Measurements from ENCODE around the gene TCTN1. TPM values are rescaled to one million over a fixed set of nuclear protein-coding genes. Genes with fewer than 3 reads are reported as not detected.

Gene TCTN1
- total and polyA plus RNA-seq, 2 of the 13 experiments (the other 11 are each of a cell fraction or from before 2014, with no cell fraction given), result 13.6 to 16.0 TPM

DNA sequence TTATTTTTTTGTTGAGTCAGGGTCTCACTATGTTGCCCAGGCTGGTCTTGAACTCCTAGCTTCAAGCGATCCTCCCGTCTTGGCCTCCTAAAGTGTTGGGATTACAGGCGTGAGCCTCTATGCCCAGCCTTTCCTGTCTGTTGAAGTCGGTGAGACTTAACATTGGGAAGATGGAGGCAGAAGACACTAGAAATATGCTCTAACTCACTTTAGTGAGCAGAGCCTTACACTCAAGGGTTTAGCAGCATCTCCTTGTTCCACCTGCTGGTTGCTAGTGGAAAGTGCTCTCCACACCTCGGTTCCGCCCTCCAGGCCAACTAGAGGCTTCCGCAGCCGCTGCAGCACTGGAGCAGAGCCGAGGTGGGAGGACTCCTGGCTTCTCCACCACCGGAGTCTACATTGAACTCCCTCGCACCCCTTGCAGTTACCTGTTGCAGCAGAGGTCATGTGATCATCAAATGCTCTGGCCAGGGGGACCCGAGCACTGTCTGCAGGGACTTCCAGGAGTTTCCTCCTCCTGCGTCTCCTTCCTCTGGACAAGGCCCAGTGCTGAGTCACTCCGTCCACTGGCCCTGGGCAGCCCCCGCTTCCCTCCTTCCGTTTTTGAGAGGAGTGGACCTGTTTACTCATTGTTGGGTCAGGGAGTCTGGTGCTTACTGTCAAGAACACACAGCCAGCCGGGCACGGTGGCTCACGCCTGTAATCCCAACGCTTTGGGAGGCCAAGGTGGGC lies 84.4 kb downstream of the TCTN1 start (continued):
- TF ChIP-seq, protein P1, sequence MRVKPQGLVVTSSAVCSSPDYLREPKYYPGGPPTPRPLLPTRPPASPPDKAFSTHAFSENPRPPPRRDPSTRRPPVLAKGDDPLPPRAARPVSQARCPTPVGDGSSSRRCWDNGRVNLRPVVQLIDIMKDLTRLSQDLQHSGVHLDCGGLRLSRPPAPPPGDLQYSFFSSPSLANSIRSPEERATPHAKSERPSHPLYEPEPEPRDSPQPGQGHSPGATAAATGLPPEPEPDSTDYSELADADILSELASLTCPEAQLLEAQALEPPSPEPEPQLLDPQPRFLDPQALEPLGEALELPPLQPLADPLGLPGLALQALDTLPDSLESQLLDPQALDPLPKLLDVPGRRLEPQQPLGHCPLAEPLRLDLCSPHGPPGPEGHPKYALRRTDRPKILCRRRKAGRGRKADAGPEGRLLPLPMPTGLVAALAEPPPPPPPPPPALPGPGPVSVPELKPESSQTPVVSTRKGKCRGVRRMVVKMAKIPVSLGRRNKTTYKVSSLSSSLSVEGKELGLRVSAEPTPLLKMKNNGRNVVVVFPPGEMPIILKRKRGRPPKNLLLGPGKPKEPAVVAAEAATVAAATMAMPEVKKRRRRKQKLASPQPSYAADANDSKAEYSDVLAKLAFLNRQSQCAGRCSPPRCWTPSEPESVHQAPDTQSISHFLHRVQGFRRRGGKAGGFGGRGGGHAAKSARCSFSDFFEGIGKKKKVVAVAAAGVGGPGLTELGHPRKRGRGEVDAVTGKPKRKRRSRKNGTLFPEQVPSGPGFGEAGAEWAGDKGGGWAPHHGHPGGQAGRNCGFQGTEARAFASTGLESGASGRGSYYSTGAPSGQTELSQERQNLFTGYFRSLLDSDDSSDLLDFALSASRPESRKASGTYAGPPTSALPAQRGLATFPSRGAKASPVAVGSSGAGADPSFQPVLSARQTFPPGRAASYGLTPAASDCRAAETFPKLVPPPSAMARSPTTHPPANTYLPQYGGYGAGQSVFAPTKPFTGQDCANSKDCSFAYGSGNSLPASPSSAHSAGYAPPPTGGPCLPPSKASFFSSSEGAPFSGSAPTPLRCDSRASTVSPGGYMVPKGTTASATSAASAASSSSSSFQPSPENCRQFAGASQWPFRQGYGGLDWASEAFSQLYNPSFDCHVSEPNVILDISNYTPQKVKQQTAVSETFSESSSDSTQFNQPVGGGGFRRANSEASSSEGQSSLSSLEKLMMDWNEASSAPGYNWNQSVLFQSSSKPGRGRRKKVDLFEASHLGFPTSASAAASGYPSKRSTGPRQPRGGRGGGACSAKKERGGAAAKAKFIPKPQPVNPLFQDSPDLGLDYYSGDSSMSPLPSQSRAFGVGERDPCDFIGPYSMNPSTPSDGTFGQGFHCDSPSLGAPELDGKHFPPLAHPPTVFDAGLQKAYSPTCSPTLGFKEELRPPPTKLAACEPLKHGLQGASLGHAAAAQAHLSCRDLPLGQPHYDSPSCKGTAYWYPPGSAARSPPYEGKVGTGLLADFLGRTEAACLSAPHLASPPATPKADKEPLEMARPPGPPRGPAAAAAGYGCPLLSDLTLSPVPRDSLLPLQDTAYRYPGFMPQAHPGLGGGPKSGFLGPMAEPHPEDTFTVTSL (CRISPR knock-in tag; IDR thresholded peaks at IDR 0.05; ENCODE audit: borderline replicate concordance), result 0 out of 2 replicates have a peak, but pooled peaks have one; percentile 43
- TF ChIP-seq GLI4 (CRISPR knock-in tag; IDR thresholded peaks at IDR 0.05; ENCODE audit: borderline replicate concordance) (no peak), ZFP36 (IDR thresholded peaks at IDR 0.05; ENCODE audit: borderline replicate concordance, low read depth, low read length, partially characterized antibody) (no peak), ZFP41 (CRISPR knock-in tag; IDR thresholded peaks at IDR 0.05; ENCODE audit: borderline replicate concordance) (no peak), GPN1 (CRISPR knock-in tag; IDR thresholded peaks at IDR 0.05; ENCODE audit: borderline replicate concordance) (no peak), FOXC1 (CRISPR knock-in tag; IDR thresholded peaks at IDR 0.05; ENCODE audit: borderline replicate concordance) (peak; percentile 46; the same call in 1 of the 2 replicates)
- TF ChIP-seq, protein P2, sequence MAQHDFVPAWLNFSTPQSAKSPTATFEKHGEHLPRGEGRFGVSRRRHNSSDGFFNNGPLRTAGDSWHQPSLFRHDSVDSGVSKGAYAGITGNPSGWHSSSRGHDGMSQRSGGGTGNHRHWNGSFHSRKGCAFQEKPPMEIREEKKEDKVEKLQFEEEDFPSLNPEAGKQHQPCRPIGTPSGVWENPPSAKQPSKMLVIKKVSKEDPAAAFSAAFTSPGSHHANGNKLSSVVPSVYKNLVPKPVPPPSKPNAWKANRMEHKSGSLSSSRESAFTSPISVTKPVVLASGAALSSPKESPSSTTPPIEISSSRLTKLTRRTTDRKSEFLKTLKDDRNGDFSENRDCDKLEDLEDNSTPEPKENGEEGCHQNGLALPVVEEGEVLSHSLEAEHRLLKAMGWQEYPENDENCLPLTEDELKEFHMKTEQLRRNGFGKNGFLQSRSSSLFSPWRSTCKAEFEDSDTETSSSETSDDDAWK (CRISPR knock-in tag; IDR thresholded peaks at IDR 0.05), result no peak
- TF ChIP-seq, protein P3, sequence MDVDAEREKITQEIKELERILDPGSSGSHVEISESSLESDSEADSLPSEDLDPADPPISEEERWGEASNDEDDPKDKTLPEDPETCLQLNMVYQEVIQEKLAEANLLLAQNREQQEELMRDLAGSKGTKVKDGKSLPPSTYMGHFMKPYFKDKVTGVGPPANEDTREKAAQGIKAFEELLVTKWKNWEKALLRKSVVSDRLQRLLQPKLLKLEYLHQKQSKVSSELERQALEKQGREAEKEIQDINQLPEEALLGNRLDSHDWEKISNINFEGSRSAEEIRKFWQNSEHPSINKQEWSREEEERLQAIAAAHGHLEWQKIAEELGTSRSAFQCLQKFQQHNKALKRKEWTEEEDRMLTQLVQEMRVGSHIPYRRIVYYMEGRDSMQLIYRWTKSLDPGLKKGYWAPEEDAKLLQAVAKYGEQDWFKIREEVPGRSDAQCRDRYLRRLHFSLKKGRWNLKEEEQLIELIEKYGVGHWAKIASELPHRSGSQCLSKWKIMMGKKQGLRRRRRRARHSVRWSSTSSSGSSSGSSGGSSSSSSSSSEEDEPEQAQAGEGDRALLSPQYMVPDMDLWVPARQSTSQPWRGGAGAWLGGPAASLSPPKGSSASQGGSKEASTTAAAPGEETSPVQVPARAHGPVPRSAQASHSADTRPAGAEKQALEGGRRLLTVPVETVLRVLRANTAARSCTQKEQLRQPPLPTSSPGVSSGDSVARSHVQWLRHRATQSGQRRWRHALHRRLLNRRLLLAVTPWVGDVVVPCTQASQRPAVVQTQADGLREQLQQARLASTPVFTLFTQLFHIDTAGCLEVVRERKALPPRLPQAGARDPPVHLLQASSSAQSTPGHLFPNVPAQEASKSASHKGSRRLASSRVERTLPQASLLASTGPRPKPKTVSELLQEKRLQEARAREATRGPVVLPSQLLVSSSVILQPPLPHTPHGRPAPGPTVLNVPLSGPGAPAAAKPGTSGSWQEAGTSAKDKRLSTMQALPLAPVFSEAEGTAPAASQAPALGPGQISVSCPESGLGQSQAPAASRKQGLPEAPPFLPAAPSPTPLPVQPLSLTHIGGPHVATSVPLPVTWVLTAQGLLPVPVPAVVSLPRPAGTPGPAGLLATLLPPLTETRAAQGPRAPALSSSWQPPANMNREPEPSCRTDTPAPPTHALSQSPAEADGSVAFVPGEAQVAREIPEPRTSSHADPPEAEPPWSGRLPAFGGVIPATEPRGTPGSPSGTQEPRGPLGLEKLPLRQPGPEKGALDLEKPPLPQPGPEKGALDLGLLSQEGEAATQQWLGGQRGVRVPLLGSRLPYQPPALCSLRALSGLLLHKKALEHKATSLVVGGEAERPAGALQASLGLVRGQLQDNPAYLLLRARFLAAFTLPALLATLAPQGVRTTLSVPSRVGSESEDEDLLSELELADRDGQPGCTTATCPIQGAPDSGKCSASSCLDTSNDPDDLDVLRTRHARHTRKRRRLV (CRISPR knock-in tag; IDR thresholded peaks at IDR 0.05), result no peak
